ENCODE results near the gene CFLAR.

DNA sequence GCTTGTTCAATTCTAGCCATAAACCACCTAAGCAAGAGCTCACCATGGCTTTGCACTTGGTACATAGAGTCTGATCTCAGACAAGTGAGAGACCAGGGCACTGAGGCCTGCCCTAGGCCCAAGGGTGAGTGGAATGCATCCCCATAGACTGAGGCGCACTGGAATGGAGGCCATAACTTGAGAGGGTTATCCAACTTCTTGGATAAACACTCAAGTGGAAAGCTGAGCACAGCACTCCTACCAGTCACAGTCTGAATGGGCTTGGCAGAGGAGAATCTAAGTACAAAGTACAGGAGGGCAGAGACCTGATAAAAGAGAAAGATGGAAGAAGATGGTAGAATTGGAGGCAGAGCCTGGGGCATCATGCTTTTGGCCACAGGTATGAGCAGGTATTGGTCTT is 36.6 kb downstream of the CFLAR start:
- TF ChIP-seq, protein P1, sequence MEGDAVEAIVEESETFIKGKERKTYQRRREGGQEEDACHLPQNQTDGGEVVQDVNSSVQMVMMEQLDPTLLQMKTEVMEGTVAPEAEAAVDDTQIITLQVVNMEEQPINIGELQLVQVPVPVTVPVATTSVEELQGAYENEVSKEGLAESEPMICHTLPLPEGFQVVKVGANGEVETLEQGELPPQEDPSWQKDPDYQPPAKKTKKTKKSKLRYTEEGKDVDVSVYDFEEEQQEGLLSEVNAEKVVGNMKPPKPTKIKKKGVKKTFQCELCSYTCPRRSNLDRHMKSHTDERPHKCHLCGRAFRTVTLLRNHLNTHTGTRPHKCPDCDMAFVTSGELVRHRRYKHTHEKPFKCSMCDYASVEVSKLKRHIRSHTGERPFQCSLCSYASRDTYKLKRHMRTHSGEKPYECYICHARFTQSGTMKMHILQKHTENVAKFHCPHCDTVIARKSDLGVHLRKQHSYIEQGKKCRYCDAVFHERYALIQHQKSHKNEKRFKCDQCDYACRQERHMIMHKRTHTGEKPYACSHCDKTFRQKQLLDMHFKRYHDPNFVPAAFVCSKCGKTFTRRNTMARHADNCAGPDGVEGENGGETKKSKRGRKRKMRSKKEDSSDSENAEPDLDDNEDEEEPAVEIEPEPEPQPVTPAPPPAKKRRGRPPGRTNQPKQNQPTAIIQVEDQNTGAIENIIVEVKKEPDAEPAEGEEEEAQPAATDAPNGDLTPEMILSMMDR (IDR thresholded peaks at IDR 0.05; ENCODE audit: low read depth, low read length, poor library complexity, severe bottlenecking): no peak
- no peak for TF ChIP-seq EZH2phosphoT487 (IDR thresholded peaks at IDR 0.05; ENCODE audit: borderline replicate concordance, low read length)

All from DOHH2 (cell line).